K562 (cell line): ENCODE results near the gene RAPGEF5. TPM values are rescaled to one million over a fixed set of nuclear protein-coding genes. Genes with fewer than 3 reads are reported as not detected.

Source experiments
- ATAC-seq: fragments of 200-7000 bp; cut with Tn5 transposase; 3 replicates; pipeline ENCODE4 v1.9.1; 2020; ENCODE audit warnings: moderate library complexity
- BruUV-seq: library from RNA; stranded (reverse); fragments of 400-500 nt; replicated peaks from 2 replicates; lab custom pipeline; 2021; lab: Mats Ljungman, UMichigan
- CTCF ChIA-PET: fragments of 300-600 bp; formaldehyde crosslinking; extraction: SDS; loops from one replicate; lab custom pipeline; 2021; ENCODE audit warnings: low intra/inter-chr PET ratio; lab: Yijun Ruan, JAX
- POLR2A ChIA-PET: fragments of 300-600, 350-650 bp; sonication (Branson Sonifier 250); formaldehyde crosslinking; extraction: SDS; loops from one replicate; lab custom pipeline; 2021; ENCODE audit warnings: antibody characterized with exemption, inconsistent platforms; lab: Yijun Ruan, JAX
- DNase-seq, 4 experiments: peaks; one replicate each; pipeline versions ENCODE4 v3.0.0 to v3.0.0-alpha.2; 2011 to 2018; ENCODE audit warnings: low spot score in 3 of 4, mixed read lengths in 3 of 4; ENCODE audit errors: extremely low read depth in 1 of 4
- FAIRE-seq: peaks from 2 replicates; lab custom pipeline; 2011; peaks lifted over from hg19 to GRCh38; lab: Jason Lieb, UNC
- H2AFZ ChIP-seq: 2 replicates; pipeline ENCODE4 v1.6.0; 2011; ENCODE audit warnings: low read depth, low read length, control low read depth, inconsistent platforms
- H3K27ac ChIP-seq: fragments of 200-600 bp; 3 replicates; pipeline ENCODE4 v1.8.0; 2011; ENCODE audit warnings: low read depth, mild to moderate bottlenecking, control low read depth, inconsistent platforms, low read length, moderate library complexity, mixed read lengths; ENCODE audit errors: extremely low read depth
- H3K27me3 ChIP-seq, 2 experiments: fragments of 300-600 bp in 1 of 2; 2 replicates in 1 of 2; 3 replicates in 1 of 2; pipeline versions ENCODE4 v1.6.0 to v1.8.0; 2011; ENCODE audit warnings: inconsistent platforms in 2 of 2, low read length in 2 of 2, mild to moderate bottlenecking in 1 of 2, mixed read lengths in 1 of 2, moderate library complexity in 1 of 2; ENCODE audit not compliant: control insufficient read depth in 2 of 2, insufficient read depth in 2 of 2
- H3K36me3 ChIP-seq: fragments of 300-600 bp; 3 replicates; pipeline ENCODE4 v1.8.0; 2011; ENCODE audit warnings: mild to moderate bottlenecking, low read length, inconsistent platforms; ENCODE audit not compliant: control insufficient read depth, insufficient read depth
- H3K4me1 ChIP-seq, 2 experiments: fragments of 200-600 bp in 1 of 2; replicated peaks in 1 of 2; 2 replicates in 1 of 2; 3 replicates in 1 of 2; pipeline versions ENCODE4 v1.5.1 to v1.8.0; 2011; ENCODE audit warnings: inconsistent platforms in 2 of 2, low read length in 2 of 2, mild to moderate bottlenecking in 1 of 2, mixed read lengths in 1 of 2, moderate library complexity in 1 of 2; ENCODE audit not compliant: control insufficient read depth in 2 of 2, insufficient read depth in 2 of 2
- H3K4me2 ChIP-seq: 2 replicates; pipeline ENCODE4 v1.6.1; 2011; ENCODE audit warnings: low read length, control low read depth, inconsistent platforms, mixed read lengths; ENCODE audit not compliant: insufficient read depth
- H3K4me3 ChIP-seq: fragments of 200-600 bp; sonication (generic), shearing (Covaris generic); 2 replicates; pipeline ENCODE4 v1.5.1; 2016; ENCODE audit warnings: control low read depth, inconsistent platforms
- H3K79me2 ChIP-seq: fragments of 200-600 bp; 3 replicates; pipeline ENCODE4 v1.8.0; 2011; ENCODE audit warnings: low read length, inconsistent platforms; ENCODE audit not compliant: control insufficient read depth, insufficient read depth
- H3K9ac ChIP-seq, 2 experiments: 2 replicates each; pipeline versions ENCODE4 v1.6.0 to v1.6.1; 2011; ENCODE audit warnings: low read depth in 2 of 2, low read length in 2 of 2, control low read depth in 1 of 2, inconsistent platforms in 1 of 2, mild to moderate bottlenecking in 1 of 2, mixed read lengths in 1 of 2; ENCODE audit not compliant: insufficient read depth in 1 of 2
- H3K9me1 ChIP-seq: one replicate; pipeline ENCODE4 v1.6.0; 2011; ENCODE audit warnings: inconsistent platforms, mild to moderate bottlenecking, low read length, moderate library complexity; ENCODE audit not compliant: control insufficient read depth, insufficient read depth
- H3K9me3 ChIP-seq: replicated peaks from 2 replicates; pipeline ENCODE4 v1.5.1; 2011; ENCODE audit warnings: low read depth, low read length, inconsistent platforms; ENCODE audit not compliant: control insufficient read depth, insufficient read depth
- H4K20me1 ChIP-seq: replicated peaks from 2 replicates; pipeline ENCODE4 v1.6.1; 2011; ENCODE audit warnings: low read length, inconsistent platforms, mixed read lengths; ENCODE audit not compliant: control insufficient read depth, insufficient read depth
- USF2 ChIP-seq: sonication (generic); formaldehyde crosslinking; IDR thresholded peaks from 2 replicates; pipeline ENCODE4 v1.5.0; 2020; ENCODE audit warnings: missing genetic modification reagents
- ZBTB40 ChIP-seq, 2 experiments: fragments of 450-650 bp in 1 of 2; sonication (generic) in 1 of 2; formaldehyde crosslinking in 1 of 2; IDR thresholded peaks; 2 replicates each; pipeline versions ENCODE4 v1.7.1 to v1.9.0; 2016 to 2022; ENCODE audit warnings: inconsistent platforms in 1 of 2, mild to moderate bottlenecking in 1 of 2, missing genetic modification reagents in 1 of 2
- WGBS: fragments of 100-300 bp; shearing (Covaris generic); methylation state at CpG from one replicate; pipeline ENCODE4 v1.1.6; 2016; ENCODE audit warnings: low coverage, mixed read lengths; ENCODE audit not compliant: insufficient coverage; ENCODE audit errors: missing lambda C conversion rate; 5-methylcytosine and 5-hydroxymethylcytosine counted together
- in situ Hi-C: fragments of 300-500 bp; cut with MboI; formaldehyde crosslinking; loops from 4 replicates; pipeline ENCODE4 v1.15.0; 2018; ENCODE audit warnings: inconsistent platforms, mixed read lengths
- intact Hi-C: fragments of 100-400 bp; cut with micrococcal nuclease; formaldehyde crosslinking; loops from 2 replicates; pipeline ENCODE4 v1.14.2; 2022
- polyA plus RNA-seq, 8 experiments: library from polyadenylated mRNA; depleted of rRNA in 4 of 8; stranded (reverse) in 5 of 8; unstranded in 3 of 8; fragments of >200 nt; fragmentation: Nextera tagmentation in 2 of 8; fragmentation: Illumina TruSeq in 1 of 8; extraction: Ambion mirVana in 2 of 8; extraction: Trizol in 1 of 8; gene quantifications; 2 replicates each; pipeline versions ENCODE4 v1.2.1 to v1.2.3, GENCODE V29; 2011 to 2014; ENCODE audit warnings: inconsistent platforms in 1 of 8, missing spikeins in 1 of 8
- total RNA-seq, 7 experiments: library from RNA; depleted of rRNA in 6 of 7; stranded (reverse); fragments of >200 nt in 6 of 7; fragmentation: Illumina TruSeq in 2 of 7; extraction: Trizol in 2 of 7; gene quantifications; 2 replicates each; pipeline versions ENCODE4 v1.2.1 to v1.2.3, GENCODE V29; 2011 to 2021; ENCODE audit warnings: low replicate concordance in 1 of 7

Gene RAPGEF5
- total and polyA plus RNA-seq, 9 of the 15 experiments (the other 6 are each of a cell fraction or from before 2014, with no cell fraction given) = 0.39 to 2.0 (median 1.1) TPM

GRCh38 chr7:22105550-22105949 is 251.4 kb downstream of the RAPGEF5 start:
- no TSS peak for BruUV-seq
- POLR2A ChIA-PET = no interaction called here

More at GRCh38 chr7:22105550-22105949, 251.4 kb downstream of the RAPGEF5 start:
- Histone ChIP-seq H3K27me3 (peaks cover 16 to 28% of the 10 kb centered on the region in 2 experiments; a peak in 4 of 5 replicates), H2AFZ (no peak overlapping the region), H3K27ac (no peak overlapping the region), H3K4me1 (peaks cover 0 to 5% of the 10 kb centered on the region in 2 experiments; a peak in 2 of 5 replicates), H3K9me1 (no peaks in the 10 kb centered on the region), H3K36me3 (no peaks in the 10 kb centered on the region), H4K20me1 (no peaks in the 10 kb centered on the region)
- in situ Hi-C loops = loop anchor here (5.0 to 25.0 kb wide), 3 partner anchors 382 to 962 kb away; partner anchors contain the start of gene IL6
- 39% methylated on average over 7 of the region's 7 CpGs for WGBS
- peak; percentile 15 for FAIRE-seq
- DNase-seq = no peak
- no peak for ATAC-seq
- TF ChIP-seq ZBTB40 (IDR thresholded peaks at IDR 0.05) (peak; percentile 59), ZBTB40 (CRISPR knock-in tag; IDR thresholded peaks at IDR 0.05) (no peak), USF2 (CRISPR knock-in tag) (no peak)
- TF ChIP-seq, all 486 proteins: peak for 1
- intact Hi-C loops = no loop called here
- Histone ChIP-seq H3K9me3 (no peaks in the 10 kb centered on the region), H3K4me2 (no peak overlapping the region), H3K79me2 (no peaks in the 10 kb centered on the region), H3K9ac (no peak overlapping the region), H3K4me3 (no peak overlapping the region)
- CTCF ChIA-PET = no interaction called here
